Activated naive CD4-positive, alpha-beta T cell treated with anti-CD3 and anti-CD28 coated beads, Interleukin-2, amount 50 U/mL, for 16 hours (primary cell): ENCODE data around the gene M1AP.
A peak's percentile ranks its signal among the peaks of the same experiment; 100 is the strongest.

Experiments used
- DNase-seq: peaks from one replicate; pipeline ENCODE4 v3.0.0-alpha.2; 2020

The M1AP gene, protein sequence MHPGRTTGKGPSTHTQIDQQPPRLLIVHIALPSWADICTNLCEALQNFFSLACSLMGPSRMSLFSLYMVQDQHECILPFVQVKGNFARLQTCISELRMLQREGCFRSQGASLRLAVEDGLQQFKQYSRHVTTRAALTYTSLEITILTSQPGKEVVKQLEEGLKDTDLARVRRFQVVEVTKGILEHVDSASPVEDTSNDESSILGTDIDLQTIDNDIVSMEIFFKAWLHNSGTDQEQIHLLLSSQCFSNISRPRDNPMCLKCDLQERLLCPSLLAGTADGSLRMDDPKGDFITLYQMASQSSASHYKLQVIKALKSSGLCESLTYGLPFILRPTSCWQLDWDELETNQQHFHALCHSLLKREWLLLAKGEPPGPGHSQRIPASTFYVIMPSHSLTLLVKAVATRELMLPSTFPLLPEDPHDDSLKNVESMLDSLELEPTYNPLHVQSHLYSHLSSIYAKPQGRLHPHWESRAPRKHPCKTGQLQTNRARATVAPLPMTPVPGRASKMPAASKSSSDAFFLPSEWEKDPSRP

DNA sequence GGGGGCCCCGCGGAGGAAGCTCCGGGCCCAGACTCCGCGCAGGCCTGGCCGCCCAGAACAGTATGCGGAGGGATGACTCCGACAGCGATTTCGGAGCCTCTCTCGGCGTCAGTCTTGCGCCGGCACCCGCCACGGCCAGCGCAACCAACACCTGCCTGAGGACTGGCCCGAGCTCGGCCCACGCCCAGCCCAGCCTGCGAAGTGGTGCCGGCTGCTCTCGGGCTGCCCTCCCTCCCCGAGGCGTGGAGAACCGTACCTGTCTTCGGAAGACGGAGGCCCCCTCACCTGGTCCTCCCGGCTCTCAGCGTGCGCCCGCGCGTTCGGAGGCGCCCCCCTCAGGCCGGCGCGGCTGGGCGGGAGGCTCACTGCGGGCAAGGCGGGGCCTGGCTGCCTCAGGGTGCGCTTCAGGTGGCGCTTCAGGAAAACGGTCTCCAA lies at the start of gene M1AP:
Gene M1AP, minus strand, starts transcription at position 322 of the 435 bp plus-strand sequence. CDS start 8,055 bp downstream, outside the sequence.
- peak; percentile 13 for DNase-seq

DNA sequence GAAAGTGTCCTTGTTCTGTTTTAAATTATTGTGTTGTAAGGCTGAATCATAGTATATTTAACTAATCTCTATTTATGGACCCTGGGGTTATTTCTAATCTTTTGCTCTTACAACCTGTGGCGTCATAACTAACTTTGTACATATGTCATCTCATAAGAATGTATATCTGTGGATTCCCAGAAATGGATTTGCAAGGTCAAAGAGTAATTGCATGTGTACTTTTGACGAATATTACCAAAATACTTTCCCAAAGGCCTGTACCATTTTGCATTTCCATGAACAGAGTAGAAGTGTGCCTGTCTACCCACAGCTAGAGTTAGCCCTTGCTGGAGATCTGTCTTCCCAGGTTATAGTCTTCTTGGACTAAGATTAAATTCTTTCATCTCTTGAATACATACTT lies 48.7 kb upstream of the M1AP start:
- DNase-seq: no peak

DNA sequence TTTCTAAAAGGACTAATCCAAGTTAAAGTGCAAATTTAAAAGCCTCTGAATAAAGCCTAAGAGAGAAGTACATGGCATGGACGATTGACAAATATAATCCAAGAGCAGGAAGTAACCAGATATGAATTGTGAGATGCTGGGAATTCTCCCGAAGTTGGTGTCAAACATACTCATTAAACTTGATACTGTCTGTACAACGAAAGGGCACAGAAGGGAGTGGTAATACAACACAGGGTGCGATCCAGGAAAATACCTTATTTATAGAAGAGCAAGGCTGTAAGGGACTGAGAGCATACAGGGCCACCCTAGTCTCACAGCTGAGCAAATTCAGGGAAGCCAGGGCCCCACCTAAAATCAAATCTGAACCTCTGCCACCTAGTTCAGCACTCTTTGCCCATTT lies 47.5 kb upstream of the M1AP start:
- DNase-seq: no peak

DNA sequence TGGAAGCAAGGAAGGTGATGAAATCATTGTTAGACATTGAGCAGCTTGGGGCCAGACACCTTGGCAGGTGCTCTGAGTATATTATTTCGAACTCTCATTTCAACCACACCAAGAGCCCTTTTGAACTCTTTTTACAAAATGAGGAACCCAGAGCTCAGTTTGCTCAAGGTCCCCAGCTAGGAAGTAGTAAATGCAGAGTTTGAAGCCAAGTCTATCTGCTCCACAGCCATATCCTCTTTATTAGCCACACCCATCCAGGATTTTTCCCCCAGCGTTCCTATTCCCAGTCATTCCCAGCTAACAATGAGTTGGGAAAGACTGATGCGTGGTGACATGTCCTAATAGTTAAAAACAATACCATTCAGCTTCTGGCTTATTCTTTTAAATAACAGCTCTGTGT lies 46.2 kb upstream of the M1AP start:
- no peak for DNase-seq

DNA sequence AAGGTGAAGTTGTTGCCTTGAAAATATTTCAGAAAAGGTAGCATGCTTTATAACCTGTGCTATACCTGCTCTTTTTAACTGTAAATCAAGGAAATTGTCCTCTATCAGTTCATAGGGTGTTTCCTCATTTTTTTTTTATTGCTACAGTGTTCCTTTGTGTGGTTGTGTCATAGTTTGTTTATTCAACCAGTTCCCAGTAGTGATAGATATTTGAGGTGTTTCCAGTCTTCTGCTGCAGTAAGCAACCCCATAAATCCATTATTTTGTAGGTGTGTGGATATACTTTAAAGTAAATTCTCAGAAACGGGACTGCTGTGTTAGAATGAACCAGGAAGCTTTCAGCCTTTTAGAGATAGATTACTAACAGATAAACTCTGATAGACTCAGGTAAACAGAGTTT lies 45.5 kb upstream of the M1AP start:
- DNase-seq: no peak

DNA sequence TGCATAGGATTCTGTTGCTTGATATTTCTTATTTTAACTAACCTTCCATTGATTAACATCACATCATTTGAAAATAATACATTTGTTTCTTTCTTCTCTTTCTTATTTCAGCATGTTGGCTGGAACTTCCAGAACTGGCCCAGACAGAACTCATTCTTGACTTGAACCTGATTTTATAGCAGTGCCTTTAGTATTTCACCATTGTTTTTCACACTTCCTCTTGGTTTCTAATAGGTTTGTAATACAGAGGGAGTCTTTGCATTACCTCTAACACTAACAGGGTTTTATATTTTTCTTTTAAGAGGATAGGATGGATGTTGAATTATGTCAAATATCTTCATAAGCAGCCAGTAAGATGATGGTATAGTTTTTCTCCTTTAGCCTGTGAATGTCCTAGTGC lies 45.1 kb upstream of the M1AP start:
- DNase-seq: no peak

DNA sequence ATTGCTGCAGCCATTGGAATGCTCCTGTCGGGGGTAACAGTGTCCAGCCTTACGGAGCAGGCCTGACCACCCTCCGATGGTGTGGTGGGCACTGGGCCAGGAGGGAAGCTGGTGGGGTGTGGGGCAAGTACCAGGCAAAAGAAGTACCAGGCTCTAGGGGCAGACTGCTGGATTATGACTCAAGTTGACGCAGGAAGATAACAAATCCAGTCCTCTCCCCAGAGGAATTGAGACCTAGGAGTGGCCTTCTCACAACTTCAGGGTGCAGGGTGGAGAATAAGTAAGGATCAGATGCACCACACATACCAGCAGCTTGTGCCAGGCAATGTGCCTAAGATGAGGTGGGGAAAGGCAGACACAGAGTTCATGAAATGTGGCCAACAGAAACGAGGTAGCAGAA lies 43.8 kb upstream of the M1AP start:
- no peak for DNase-seq

DNA sequence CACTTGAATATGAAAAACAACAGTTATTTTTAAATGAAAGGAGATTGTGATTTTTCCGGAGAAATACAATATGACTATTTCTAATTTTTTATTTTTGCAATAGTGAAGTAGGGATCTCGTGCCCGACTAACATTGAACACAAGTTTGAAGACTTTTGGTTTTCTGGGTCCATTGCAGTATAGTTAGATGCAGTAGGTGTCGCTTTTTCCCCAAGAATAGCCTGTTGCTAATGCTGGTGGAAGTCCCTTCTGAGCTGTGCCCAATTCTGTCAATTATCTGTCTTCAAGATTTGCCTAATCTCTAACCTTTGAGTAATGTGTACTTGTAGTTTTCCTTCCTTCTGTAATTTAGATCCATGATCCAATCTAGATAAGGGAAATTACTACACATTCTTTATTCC lies 42.4 kb upstream of the M1AP start:
- DNase-seq: no peak

DNA sequence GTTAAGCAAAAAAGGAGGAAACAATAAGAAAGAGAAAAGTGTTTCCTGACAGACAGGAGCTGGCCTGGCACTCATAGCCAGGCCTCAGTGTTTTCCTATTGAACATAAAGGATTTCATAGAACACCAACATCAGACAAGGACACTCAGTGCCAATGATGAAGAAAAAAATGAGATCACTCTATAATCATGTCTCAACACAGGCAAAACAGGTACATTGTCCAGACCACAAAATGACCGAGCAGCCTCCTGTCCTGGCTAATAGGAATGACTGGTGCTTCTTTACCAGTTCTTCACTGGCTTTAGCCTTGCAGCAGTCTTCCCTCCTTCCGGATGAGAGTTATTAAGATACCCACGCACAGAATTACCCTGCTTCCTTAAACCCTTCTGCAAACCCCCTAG lies 41.5 kb upstream of the M1AP start:
- DNase-seq: no peak

DNA sequence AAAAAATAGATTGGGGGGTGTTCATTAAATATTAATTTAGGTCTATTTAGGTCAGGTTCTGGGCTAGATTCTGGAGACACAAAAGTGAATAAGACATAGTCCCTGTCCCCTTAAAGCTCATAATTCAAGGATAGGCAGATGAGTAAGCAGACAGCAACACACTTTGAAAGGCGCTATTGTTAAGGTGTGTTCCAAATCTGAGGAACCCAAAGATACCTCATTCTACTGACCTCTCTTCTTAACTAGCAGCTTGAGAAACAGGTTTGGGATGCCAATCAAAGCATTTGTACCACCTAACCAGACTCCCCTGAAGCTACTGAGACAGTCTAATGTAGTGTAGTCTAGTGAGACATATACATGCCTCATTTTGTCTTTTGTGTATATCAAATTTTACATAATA lies 40.8 kb upstream of the M1AP start:
- no peak for DNase-seq

DNA sequence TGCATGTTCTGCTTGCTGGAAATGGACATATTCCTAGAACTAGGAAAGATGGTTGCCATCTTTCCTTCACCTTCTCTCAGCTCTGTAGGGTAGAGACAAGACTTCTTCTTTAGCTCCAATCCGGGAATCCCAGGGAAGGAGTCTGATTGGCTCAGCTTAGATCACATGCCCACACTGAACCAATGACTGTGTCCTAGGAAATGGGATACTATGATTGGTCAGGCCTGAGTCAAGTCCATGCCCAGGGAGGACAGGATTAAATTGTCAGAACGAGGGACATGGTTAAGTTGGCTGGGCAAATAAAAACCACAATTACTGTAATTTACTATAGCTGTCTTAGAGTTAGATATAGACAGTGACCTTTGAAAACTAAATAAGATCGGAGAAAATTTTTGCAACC lies 37.3 kb upstream of the M1AP start:
- DNase-seq: no peak

DNA sequence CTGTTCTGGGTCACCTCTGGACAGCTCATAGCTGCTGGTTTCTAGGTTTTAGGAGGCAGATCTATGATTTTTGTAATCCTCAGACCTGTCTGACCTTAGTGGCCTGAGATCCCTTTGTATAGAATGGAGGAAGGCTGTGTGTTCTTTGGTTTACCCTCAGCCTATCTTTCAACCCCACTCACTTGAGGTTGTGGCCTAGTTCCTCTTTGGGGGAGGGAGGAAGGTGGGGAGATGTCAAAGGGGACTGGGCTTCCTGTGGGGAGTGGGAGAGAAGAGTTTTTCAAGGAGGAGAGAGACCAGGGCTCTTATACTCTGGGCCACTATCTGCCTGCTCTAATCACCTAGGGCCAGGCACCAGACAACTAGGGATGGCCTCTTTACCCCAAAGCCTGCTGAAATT lies 34.4 kb upstream of the M1AP start:
- no peak for DNase-seq

DNA sequence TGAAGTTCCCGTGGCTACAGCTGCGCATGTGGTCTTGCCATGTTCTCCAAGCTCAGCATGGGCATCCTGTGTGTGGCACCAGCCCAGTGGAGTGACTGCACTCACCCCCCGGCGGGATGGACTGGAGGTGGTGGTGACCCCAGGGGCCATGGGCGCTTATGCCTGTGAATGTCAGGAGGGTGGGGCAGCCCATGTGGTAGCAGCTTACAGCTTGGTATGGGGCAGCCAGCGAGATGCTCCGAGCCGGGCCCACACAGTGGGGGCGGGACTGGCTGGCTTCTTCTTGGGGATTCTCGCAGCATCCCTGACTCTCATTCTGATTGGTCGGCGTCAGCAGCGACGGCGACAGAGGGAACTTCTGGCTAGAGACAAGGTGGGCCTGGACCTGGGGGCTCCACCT lies 31.5 kb upstream of the M1AP start:
- DNase-seq: no peak

DNA sequence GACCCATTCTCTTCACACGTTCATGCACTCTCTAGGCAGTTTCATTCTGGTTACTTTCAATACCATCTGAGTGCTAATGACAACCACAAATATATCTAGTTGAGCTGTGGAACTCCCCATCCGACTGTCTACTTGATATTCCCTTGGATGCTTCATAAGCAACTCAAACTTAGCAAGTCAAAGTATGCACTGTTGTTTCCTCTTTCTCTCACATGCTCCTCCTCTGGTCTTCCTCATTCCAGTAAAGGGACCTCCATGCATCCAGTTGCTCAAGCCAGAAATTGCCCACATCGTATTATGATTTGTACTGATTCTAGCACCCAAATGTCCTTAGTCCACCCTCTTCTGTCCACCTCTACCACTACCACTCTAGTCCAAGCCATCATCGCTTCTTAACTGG lies 28.2 kb upstream of the M1AP start:
- DNase-seq: no peak

DNA sequence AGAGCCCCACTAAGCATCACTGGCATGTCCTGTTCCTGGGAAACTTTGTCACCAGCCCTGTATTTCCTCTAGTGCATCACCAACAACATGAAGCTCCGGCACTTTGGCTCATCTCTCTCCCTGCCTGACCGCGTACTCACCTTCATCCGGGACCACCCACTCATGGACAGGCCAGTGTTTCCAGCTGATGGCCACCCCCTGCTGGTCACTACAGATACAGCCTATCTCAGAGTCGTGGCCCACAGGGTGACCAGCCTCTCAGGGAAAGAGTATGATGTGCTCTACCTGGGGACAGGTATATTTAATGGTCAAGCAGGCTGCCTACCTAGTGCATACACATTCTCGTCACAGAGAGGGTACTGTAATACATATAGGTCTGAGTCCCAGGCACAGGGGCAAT lies 27.0 kb upstream of the M1AP start:
- no peak for DNase-seq

DNA sequence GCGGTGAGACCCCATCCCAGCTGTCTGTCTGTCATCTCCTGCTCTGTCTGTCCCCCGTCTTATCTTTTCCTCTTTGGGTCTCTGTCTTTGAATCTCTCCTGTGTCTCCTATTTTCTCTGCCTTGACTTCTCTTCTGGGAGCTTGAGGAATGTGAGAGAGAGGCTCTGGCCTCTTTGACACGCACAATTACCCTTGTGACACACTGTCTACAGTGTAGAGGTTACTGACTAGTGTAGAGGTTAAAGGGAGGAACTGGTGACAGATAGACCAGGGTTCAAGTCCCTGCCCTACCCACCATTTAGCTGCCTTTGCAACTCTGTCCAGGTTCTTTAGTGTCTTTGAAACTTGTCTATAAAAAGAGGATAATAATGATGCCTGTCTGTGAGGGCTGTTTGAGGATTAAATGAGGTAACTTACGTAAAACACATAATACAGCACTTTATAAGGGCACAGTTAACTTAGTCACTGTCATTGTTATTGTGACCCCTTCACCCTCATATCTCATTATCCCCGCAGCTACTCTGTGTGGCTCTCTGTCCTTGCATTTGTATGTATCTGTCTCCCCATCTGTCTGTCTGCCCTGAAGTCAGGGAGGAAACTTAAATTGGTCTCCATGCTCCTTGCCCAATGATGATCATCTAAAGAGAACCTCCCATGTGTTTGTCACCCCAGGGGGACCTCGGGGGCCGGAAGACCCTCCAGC lies 25.8 kb upstream of the M1AP start:
- no peak for DNase-seq

DNA sequence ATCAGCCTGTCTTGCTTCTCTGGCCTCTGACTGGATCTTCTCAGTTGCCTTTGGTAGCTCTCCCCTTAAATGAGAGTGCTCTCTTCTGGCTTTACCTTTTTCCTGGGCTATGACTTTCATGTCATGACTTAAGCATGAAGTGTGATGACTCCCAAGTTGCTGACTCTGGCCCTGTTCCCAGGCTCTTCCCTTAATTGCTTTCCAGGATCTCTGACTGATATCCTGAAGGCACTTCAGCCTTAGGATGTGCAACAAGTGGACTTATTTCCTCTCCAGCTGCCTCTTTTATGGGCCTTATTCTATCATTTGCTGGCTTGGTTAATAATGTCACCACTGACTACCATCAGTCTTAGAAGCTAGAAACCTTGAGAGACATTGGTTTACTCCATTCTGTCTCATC lies 23.3 kb upstream of the M1AP start:
- DNase-seq: no peak

DNA sequence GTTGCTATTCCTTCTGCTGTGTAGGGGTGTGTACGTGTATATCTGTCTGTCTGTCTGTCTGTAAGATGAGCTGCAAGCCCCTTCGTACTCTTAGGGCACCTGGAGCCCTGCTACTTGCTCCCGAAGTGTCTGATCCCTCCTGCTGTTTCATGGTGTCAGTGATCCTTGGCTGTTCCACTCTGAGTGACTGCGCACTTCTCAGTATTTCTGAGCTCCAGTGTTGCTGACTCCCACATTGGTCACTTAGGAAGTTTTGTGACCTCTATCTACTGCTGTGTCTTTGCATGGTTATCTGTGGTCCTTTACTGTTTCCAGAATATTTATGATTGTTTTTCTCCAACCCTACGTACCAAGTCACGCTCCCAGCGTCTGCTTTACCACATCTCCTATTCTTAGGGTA lies 22.1 kb upstream of the M1AP start:
- DNase-seq: no peak

DNA sequence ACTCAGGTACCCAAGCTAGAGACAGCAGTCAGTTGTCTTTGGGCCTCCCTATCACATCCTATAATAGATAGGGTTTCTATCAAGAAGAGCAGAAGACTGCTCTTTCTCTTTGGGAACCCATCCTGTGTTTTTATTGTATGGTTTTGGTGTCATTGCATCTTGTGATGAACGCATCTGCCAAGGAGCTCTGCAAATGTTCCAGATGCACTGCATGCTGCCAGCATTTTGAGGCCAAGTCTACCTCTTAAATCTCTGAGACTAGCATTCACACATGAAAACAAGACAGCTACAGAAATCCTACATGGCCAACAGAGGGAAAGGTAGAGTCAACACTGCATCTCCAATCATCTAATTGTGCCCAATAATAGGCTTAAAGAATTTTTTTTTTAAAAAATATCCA lies 20.0 kb upstream of the M1AP start:
- DNase-seq: no peak

DNA sequence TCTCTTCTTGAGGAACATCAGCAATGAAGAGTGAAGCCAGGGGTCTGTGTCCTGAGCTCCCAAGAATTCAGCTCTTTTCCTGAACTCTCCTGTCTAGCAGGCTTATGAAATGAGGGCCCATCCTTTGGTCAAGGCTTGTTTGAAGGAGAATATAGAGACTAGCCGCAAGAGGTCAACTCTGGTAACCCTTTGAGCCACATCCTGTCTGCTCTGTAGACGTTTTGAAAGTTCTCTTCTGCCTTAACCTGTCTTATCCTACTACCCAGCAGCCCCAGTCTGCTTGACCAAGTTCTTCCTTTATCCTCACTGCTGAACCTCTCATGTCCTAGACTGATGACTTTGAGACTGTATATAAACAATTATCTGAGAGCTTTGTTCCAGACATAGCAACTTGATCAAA lies 11.3 kb upstream of the M1AP start:
- no peak for DNase-seq

DNA sequence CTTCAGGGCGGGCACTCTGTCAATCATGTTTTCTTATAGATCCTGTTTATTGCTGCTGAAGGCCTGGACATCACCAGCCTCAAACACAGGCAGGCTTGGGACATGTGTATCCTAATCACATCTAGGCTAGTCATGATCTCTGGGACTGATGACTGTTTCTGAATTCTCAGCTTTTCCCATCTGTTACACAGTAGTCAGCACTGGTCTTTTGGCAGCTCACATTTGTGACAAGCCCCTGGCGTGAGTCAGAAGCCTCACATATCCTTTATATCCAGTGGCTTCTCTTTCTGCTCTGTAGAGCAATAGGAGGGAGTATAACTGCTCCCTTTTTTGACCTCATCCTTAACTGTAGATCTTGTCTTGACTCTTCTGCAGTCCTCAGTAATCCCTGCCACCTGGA lies 10.4 kb upstream of the M1AP start:
- no peak for DNase-seq

DNA sequence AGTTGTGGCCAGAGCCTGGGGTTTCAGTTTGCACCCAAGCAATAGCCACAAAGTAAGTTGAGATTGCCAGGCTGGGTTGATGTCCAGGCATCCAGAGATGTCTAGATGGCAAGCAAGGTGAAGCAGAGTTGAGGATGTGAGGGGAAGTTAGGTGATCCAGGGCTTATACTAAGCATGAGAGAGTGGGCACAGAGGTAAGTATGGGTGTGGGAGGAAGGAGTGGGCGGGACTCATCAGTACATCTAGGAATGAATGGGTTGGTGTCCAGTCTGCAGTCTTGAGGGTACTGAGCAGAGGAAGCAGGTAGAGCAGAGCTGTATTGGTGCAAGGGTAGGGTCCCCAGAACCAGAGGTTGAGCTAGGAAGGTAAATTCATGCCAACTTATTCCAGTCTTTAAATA lies 7.4 kb upstream of the M1AP start:
- no peak for DNase-seq

DNA sequence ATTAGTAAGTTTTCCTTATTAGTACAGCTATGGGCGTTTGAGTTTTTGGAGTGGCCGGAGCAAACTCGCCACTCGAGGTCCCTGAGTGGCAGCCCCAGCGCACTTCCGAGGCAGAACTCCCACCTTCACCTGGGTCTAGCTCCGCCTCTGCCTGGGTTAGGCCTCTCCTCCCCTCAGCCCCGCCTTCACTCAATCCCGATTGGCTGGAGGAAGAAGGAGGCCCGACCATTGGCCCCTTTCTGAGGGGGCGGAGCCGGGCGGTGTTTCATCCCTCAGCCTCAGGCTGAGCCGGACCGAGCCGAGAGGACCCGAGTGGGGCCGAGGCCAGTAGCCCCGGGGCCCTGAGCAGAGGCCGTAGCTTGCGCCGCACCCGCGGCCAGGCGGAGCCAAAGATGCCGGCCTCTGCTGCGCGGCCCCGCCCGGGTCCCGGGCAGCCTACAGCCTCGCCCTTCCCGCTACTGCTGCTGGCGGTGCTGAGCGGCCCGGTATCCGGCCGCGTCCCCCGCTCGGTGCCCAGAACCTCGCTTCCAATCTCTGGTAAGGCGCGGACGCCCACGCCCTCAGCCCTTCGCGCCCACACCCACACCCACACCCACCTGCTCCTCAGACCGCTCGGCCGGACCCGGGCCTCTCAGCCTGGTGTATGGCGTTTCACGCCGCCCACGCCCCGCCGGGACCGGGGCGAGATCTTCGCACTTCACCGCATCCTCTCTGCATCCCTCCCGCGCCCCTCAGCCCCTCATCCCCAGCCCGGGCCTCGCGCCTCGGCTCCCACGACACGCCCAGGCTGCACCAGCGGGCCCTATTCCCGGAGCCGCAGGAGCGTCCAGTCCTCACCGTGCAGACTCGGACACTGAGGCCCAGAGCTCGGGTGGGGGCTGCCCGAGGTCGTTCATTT lies 6.1 kb upstream of the M1AP start, which contains the start of gene SEMA4F:
Gene SEMA4F, plus strand, starts transcription at position 263 of the 898 bp plus-strand sequence. Its CDS starts 130 bp downstream, at position 393.
- DNase-seq: peak; percentile 96
